ENCODE results near the gene PPM1L.

Gene PPM1L

DNA sequence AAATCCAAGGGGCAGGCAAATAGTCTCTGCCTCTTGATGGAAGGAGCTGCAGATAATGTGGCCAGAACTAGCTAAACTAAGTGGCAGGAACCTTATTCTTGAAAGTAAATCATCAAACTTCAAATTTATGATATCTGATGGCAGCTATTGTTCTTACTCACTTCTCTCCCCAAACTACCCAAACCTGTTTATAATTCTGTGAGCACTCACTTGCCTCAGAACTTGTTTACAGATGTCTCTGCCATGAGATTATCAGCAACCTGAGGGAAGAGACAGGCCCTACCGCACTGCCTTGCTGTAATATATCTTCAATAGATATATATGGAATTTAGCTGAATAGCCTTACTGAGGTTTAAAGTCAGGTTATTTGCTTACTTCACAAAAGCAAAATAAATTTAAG lies 351.3 kb downstream of the PPM1L start:
- DNase-seq, result no peak

DNA sequence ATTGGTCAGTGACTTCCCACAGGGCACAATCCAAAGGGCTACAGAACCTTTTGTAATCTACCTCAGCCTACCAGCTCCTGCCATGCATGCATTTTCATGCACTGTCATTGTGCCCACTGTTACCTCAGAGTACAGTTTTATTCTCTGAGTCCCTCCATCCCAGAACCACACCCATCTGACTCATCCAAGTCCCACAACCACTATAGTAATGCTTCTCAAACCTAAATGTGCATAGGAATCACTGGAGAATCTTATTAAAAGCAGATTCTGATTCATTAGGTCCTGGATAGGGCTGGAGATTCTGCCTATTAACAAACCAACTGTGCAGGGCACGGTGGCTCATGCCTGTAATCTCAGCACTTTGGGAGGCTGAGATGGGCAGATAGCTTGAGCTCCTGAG lies 352.8 kb downstream of the PPM1L start:
- no peak for DNase-seq

- DNase-seq, result no peak
Observed at GRCh38 chr3:161117646-161118045, 361.6 kb downstream of the PPM1L start.

DNA sequence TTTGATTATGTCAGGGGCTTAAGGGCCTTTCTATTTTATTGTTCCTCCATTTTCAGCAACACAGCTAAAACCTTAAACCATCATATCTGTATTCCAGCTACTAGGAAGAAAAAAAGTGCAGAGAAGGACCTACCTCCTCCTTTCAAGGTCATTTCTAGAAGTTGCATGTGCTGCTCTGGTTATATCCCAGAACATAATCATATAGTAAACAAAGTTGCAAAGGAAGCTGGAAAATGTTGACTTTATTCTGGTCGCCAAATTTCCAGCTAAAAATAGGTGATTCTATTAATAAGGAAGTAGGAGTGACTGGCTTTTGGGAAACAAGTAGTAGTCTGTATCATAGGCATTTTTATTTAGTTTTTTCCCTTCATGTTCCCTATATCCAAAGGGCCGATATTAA lies 370.5 kb downstream of the PPM1L start:
- DNase-seq, result no peak

All from NCI-H2171 treated with DMSO at 0.1 percent for 48 hours (cell line).